Cardiac muscle cell (in vitro differentiated cells and primary cell): Measurements from ENCODE around the gene SZT2. TPM values are rescaled to one million over a fixed set of nuclear protein-coding genes. Genes with fewer than 3 reads are reported as not detected.

ENCODE experiments used
- DNase-seq, 2 donors: peaks; one replicate each; pipeline versions ENCODE4 v3.0.0 to v3.0.0-alpha.2; 2010 to 2017; ENCODE audit warnings: low read depth in 1 of 2, low spot score in 1 of 2
- H3K27ac ChIP-seq: fragments of 200-600 bp; sonication (generic); 2 replicates; pipeline ENCODE4 v1.5.1; 2016
- H3K27me3 ChIP-seq: fragments of 200-600 bp; sonication (generic); 2 replicates; pipeline ENCODE4 v1.6.0; 2016; ENCODE audit warnings: control low read depth
- H3K36me3 ChIP-seq: fragments of 200-600 bp; sonication (generic); 2 replicates; pipeline ENCODE4 v1.5.1; 2016; ENCODE audit warnings: control low read depth
- H3K4me1 ChIP-seq: fragments of 200-600 bp; sonication (generic); 2 replicates; pipeline ENCODE4 v1.8.1; 2017; ENCODE audit warnings: low read depth, mild to moderate bottlenecking, mixed run types
- H3K4me3 ChIP-seq: fragments of 200-600 bp; sonication (generic); 2 replicates; pipeline ENCODE4 v1.5.1; 2016; ENCODE audit warnings: mild to moderate bottlenecking
- H3K9me3 ChIP-seq: fragments of 200-600 bp; sonication (generic); 2 replicates; pipeline ENCODE4 v1.5.1; 2017; ENCODE audit warnings: low read depth, mild to moderate bottlenecking, control low read depth
- CTCF ChIP-seq: IDR thresholded peaks from 2 replicates; pipeline ENCODE4 v1.5.1; 2012; ENCODE audit warnings: low read depth, mild to moderate bottlenecking, low read length
- polyA plus RNA-seq: library from polyadenylated mRNA; unstranded; fragments of >200 nt; fragmentation: Nextera tagmentation; extraction: Ambion mirVana; gene quantifications from 2 replicates; pipeline ENCODE4 v1.2.1, GENCODE V29; 2016
- total RNA-seq: library from RNA; depleted of rRNA; stranded (reverse); fragments of >200 nt; gene quantifications from 2 replicates; pipeline ENCODE4 v1.2.3, GENCODE V29; 2016

The SZT2 gene
- total and polyA plus RNA-seq, 2 experiments from 2014 or later = 11.5 to 28.2 TPM

- Histone ChIP-seq H3K4me3 (no peak overlapping the region), H3K27ac (no peak overlapping the region), H3K27me3 (no peaks in the 10 kb centered on the region), H3K4me1 (peaks cover 13% of the 10 kb centered on the region), H3K9me3 (no peaks in the 10 kb centered on the region), H3K36me3 (peaks cover 28% of the 10 kb centered on the region)
- no peak for TF ChIP-seq CTCF
- no peak for DNase-seq
Observed at GRCh38 chr1:43447891-43448708, 58.4 kb downstream of the SZT2 start.

DNA sequence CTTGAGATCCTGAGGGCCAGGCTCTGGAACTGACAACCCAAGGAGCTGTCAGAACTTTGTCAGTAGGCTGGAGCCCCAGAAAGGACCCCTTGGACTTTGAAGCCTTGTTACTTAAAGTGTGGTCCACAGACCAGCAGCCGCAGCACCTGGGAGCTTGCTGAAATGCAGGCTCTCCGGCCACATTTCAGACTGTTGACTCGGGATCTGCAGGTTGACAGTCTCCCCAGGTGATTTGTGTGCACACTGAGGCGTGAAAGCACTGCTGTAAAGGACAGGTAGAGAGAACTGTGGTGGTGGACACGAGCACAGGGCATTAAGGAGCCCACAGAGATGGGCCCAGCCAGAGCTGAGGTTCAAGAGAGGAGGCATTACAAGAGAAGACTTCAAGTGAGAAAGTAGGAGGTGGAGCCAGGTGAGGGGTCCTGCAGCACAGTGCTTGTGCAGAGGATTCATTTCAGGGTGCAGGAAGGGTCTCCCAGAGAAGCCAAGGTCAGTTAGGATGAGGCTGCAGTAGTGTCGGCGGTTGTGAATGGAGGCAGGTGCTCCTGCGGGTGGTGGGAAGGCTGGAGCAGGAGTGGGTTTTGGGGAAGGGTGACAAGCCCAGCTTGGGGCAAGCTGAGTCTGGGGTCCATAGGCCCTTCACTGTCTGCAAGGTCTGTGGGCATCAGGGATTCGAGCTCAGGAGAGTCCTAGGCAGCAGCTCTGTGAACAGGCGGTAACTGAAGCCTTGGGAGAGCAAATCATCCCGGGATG, 59.4 kb downstream of the SZT2 start:
- peaks cover 18% of the 10 kb centered on the region for H3K4me1 ChIP-seq
- no peak for DNase-seq
- H3K4me3 ChIP-seq = no peak overlapping the region
- peaks cover 28% of the 10 kb centered on the region for H3K36me3 ChIP-seq
- no peak overlapping the region for H3K27ac ChIP-seq
- no peak for TF ChIP-seq CTCF
- H3K27me3 ChIP-seq = no peaks in the 10 kb centered on the region
- H3K9me3 ChIP-seq = no peaks in the 10 kb centered on the region

DNA sequence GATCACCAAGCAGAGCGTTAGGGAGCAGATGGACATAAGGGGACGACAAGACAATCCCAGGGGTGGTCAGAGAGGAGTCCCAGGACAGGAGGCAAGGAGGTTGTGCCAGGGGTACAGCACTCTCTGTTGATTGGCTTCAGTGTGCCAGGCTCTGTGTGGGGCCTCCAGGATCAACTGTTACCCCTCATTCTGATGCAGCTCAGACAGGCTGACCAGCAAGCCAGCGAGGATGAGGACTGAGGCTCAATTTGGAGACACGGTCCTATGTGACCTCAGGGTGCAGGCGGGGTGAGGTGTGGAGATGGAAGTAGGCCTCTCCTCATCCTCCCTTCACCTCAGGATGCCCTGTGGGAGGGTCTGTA, 60.0 kb downstream of the SZT2 start:
- no peak for TF ChIP-seq CTCF
- peaks cover 13% of the 10 kb centered on the region for H3K4me1 ChIP-seq
- H3K36me3 ChIP-seq = peaks cover 28% of the 10 kb centered on the region
- DNase-seq = no peak
- no peaks in the 10 kb centered on the region for H3K27me3 ChIP-seq
- H3K27ac ChIP-seq = no peak overlapping the region
- no peaks in the 10 kb centered on the region for H3K9me3 ChIP-seq
- no peak overlapping the region for H3K4me3 ChIP-seq

DNA sequence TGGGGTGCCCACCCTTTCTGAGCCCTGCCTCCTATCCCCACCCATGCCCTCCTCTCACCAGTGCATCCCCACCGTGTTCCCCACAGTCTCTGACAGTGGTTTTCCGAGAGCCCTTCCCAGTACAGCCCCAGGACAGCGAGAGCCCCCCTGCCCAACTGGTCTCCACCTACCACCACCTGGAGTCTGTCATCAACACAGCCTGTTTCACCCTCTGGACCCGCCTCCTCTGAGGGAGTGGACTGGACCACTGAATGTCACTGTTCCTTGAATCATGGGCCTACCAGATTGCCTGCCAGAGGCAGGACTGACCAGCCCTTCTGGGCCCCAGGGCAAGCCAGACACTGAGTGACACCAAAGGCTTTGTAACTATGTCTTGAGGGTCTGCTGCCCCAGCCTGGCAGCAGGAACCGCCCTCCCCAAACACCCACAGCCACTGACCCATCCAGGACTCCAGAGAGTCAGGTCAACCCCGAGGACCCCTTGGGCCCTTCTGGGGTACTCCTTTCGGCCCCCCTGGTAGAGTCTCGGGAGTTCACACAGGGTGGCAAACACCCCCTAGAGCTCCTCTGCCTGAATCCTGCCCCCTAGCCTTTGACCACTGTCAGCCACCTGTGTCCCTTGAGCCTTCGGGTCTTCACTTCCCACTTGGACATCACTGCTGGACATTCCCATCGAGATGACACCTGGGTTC, 60.7 kb downstream of the SZT2 start:
- no peaks in the 10 kb centered on the region for H3K9me3 ChIP-seq
- no peak overlapping the region for H3K4me3 ChIP-seq
- H3K4me1 ChIP-seq = peaks cover 7% of the 10 kb centered on the region
- H3K27ac ChIP-seq = no peak overlapping the region
- DNase-seq = no peak
- H3K27me3 ChIP-seq = no peaks in the 10 kb centered on the region
- peaks cover 28% of the 10 kb centered on the region for H3K36me3 ChIP-seq
- TF ChIP-seq CTCF = no peak

DNA sequence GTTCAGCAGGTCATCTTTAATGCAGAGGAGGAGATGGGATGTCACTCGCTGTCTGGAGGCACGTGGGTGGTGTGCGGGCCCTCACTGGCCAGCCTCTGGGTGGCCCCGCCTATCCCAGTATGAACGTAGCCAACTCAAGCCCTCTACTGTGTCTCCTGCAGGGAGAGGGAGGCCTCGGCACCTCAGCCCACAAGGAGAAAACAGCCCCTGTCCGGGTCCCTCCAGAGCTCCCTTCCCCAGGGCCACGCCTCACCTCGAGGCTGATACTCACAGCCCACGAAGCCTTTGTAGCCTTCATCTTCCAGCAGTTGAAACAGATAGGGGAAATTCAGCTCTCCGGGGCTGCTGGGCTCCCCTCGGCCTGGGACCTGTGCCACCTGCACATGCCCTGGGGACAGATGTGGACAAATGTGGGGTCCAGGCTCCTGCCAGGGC, 61.5 kb downstream of the SZT2 start:
- Histone ChIP-seq H3K36me3 (peaks cover 28% of the 10 kb centered on the region), H3K27me3 (no peaks in the 10 kb centered on the region), H3K27ac (no peak overlapping the region), H3K4me1 (peaks cover 7% of the 10 kb centered on the region), H3K4me3 (no peak overlapping the region), H3K9me3 (no peaks in the 10 kb centered on the region)
- TF ChIP-seq CTCF = no peak
- no peak for DNase-seq
